Glutamatergic neuron (in vitro differentiated cells): ENCODE data around the gene TSSC4. TPM values are rescaled to one million over a fixed set of nuclear protein-coding genes. Genes with fewer than 3 reads are reported as not detected.

Experiments used
- DNase-seq: peaks from one replicate; pipeline ENCODE4 v3.0.0; 2022
- H3K27ac Mint-ChIP-seq: one replicate; pipeline ENCODE4 v1.8.0; 2020; ENCODE audit warnings: mild to moderate bottlenecking, mixed read lengths, inconsistent platforms; ENCODE audit not compliant: unreplicated experiment
- H3K27me3 Mint-ChIP-seq: one replicate; pipeline ENCODE4 v1.8.0; 2020; ENCODE audit warnings: mild to moderate bottlenecking, moderate library complexity, mixed read lengths, inconsistent platforms; ENCODE audit not compliant: unreplicated experiment
- H3K36me3 Mint-ChIP-seq: one replicate; pipeline ENCODE4 v1.8.0; 2020; ENCODE audit warnings: mild to moderate bottlenecking, mixed read lengths, inconsistent platforms; ENCODE audit not compliant: unreplicated experiment
- H3K4me1 Mint-ChIP-seq: one replicate; pipeline ENCODE4 v1.8.0; 2020; ENCODE audit warnings: mild to moderate bottlenecking, low read depth, mixed read lengths, inconsistent platforms; ENCODE audit not compliant: unreplicated experiment
- H3K4me3 Mint-ChIP-seq: one replicate; pipeline ENCODE4 v1.8.0; 2020; ENCODE audit warnings: mild to moderate bottlenecking, mixed read lengths, inconsistent platforms; ENCODE audit not compliant: unreplicated experiment
- H3K9me3 Mint-ChIP-seq: one replicate; pipeline ENCODE4 v1.8.0; 2020; ENCODE audit warnings: mild to moderate bottlenecking, moderate library complexity, mixed read lengths, inconsistent platforms; ENCODE audit not compliant: unreplicated experiment
- CTCF ChIP-seq: fragments of 200-600 bp; sonication (generic); IDR thresholded peaks from one replicate; pipeline ENCODE4 v1.5.0; 2021; ENCODE audit not compliant: partially characterized antibody, unreplicated experiment
- total RNA-seq: library from RNA; stranded (reverse); fragmentation: NEBNext Ultra II Directional; extraction: Animal tissue kit (Norgen Biotek cat#: 25700); gene quantifications from one replicate; pipeline ENCODE4 v1.2.1, GENCODE V29; 2021; ENCODE audit not compliant: unreplicated experiment

The TSSC4 gene
- total RNA-seq, 1 donor from 2014 or later: 49.7 TPM

GRCh38 chr11:2358754-2359442 lies 41.7 kb upstream of the TSSC4 start:
- Mint-ChIP-seq H3K9me3 (peaks cover 8% of the 10 kb centered on the region), H3K4me3 (no peak overlapping the region), H3K4me1 (no peaks in the 10 kb centered on the region), H3K27ac (no peak overlapping the region), H3K27me3 (peaks cover 7% of the 10 kb centered on the region), H3K36me3 (peaks cover 6% of the 10 kb centered on the region)
- no peak for DNase-seq
- TF ChIP-seq CTCF: no peak

GRCh38 chr11:2359557-2359956 lies 41.0 kb upstream of the TSSC4 start:
- DNase-seq: no peak
- no peak for TF ChIP-seq CTCF
- Mint-ChIP-seq H3K36me3 (peaks cover 6% of the 10 kb centered on the region), H3K4me1 (no peaks in the 10 kb centered on the region), H3K27ac (no peak overlapping the region), H3K9me3 (peaks cover 8% of the 10 kb centered on the region), H3K27me3 (peaks cover 7% of the 10 kb centered on the region), H3K4me3 (no peak overlapping the region)

- Mint-ChIP-seq H3K4me1 (peaks cover 3% of the 10 kb centered on the region), H3K27ac (no peak overlapping the region), H3K36me3 (peaks cover 6% of the 10 kb centered on the region), H3K4me3 (no peak overlapping the region), H3K27me3 (peaks cover 10% of the 10 kb centered on the region), H3K9me3 (peaks cover 8% of the 10 kb centered on the region)
- no peak for TF ChIP-seq CTCF
- DNase-seq: no peak
These were observed 40.4 kb upstream of the TSSC4 start for GRCh38 chr11:2360081-2360642.

GRCh38 chr11:2361565-2361964 lies 39.0 kb upstream of the TSSC4 start:
- no peak for TF ChIP-seq CTCF
- H3K27me3 Mint-ChIP-seq: peaks cover 11% of the 10 kb centered on the region
- H3K9me3 Mint-ChIP-seq: peaks cover 6% of the 10 kb centered on the region
- peaks cover 3% of the 10 kb centered on the region for H3K4me1 Mint-ChIP-seq
- no peak overlapping the region for H3K27ac Mint-ChIP-seq
- H3K36me3 Mint-ChIP-seq: peaks cover 3% of the 10 kb centered on the region
- H3K4me3 Mint-ChIP-seq: no peak overlapping the region
- no peak for DNase-seq

GRCh38 chr11:2362414-2362813 lies 38.1 kb upstream of the TSSC4 start:
- TF ChIP-seq CTCF: no peak
- peaks cover 11% of the 10 kb centered on the region for H3K27me3 Mint-ChIP-seq
- no peak overlapping the region for H3K27ac Mint-ChIP-seq
- no peaks in the 10 kb centered on the region for H3K36me3 Mint-ChIP-seq
- H3K4me3 Mint-ChIP-seq: no peak overlapping the region
- peaks cover 5% of the 10 kb centered on the region for H3K9me3 Mint-ChIP-seq
- DNase-seq: no peak
- H3K4me1 Mint-ChIP-seq: peaks cover 3% of the 10 kb centered on the region
